Measurements from ENCODE around the gene RIPK3.

Gene RIPK3

DNA sequence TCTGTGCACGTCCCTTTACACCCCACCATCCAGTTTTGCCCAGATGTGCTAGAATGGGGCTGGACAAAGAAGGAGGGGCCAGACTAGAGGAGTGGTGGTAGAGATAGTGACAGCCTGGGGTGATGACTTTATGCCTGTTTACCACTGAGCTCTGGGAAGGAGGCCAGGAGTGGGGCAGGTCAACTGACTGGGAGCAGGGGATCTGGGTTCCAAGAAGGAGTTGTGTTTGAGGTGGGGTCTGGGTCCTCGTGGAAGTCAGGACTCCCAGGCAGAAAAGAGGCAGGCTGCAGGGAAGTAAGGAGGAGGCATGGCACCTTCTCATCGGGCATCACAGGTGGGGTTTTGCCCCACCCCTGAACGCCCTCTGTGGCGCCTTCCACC is 29.5 kb downstream of the RIPK3 start:
- H3K36me3 ChIP-seq (ENCODE audit: control insufficient read depth, insufficient read depth, low read length): peaks cover 32% of the 10 kb centered on the region
- H3K4me1 ChIP-seq (ENCODE audit: control insufficient read depth, insufficient read depth, low read length): no peaks in the 10 kb centered on the region
- H3K27me3 ChIP-seq (ENCODE audit: control insufficient read depth, insufficient read depth, low read length): no peaks in the 10 kb centered on the region; the same call in 1 of the 2 replicates
- no peak overlapping the region for H3K9ac ChIP-seq (ENCODE audit: low read depth, low read length)
- H3K27ac ChIP-seq (ENCODE audit: low read depth, low read length): no peak overlapping the region
- no peak overlapping the region for H3K4me3 ChIP-seq (ENCODE audit: low read depth, low read length)
- H3K9me3 ChIP-seq (ENCODE audit: control insufficient read depth, insufficient read depth, low read length): no peaks in the 10 kb centered on the region

DNA sequence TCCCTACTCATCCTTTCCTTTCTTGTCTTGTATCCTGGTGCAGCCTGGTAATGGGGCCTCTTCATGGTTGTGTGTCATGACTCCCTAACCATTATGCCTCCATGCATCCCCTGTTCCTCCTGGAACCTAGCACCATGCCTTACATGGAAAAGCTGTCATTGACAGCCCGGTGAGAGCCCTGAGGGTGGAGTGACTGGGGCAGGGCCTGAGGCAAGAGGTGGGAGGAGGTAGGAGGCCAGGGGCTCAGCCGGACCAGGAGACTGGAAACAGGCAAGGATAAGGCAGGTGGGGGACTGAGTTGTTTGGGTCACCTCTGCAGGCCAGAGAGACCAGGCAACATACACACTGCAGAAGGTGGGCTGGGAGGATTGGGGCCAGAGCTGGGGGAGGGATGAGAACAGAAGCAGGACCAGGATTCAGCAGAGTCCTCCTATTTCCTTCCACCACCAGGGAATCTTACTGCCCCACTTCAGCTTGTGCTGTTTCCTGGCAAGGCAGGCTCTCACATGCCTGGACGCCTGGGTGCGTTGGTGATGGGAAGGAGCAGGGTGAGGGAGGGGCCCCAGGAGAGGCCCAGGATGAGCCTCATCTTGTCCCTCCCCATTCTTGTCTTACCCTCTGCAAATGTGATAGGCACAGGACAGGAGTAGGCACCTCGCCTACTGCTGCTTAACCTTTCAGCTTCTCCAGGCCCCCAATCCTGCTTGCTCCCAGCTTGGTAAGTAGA is 30.1 kb downstream of the RIPK3 start, which contains the start of gene LTB4R2:
TSS of gene LTB4R2 (plus strand) at position 603 of the 727 bp plus-strand sequence. CDS start 525 bp downstream, outside the sequence.
- Histone ChIP-seq H3K27me3 (ENCODE audit: control insufficient read depth, insufficient read depth, low read length) (no peaks in the 10 kb centered on the region; the same call in 1 of the 2 replicates), H3K27ac (ENCODE audit: low read depth, low read length) (no peak within 1 kb of the TSS), H3K9ac (ENCODE audit: low read depth, low read length) (no peak within 1 kb of the TSS), H3K9me3 (ENCODE audit: control insufficient read depth, insufficient read depth, low read length) (no peaks in the 10 kb centered on the region), H3K36me3 (ENCODE audit: control insufficient read depth, insufficient read depth, low read length) (peaks cover 37% of the 10 kb centered on the region), H3K4me3 (ENCODE audit: low read depth, low read length) (no peak within 1 kb of the TSS), H3K4me1 (ENCODE audit: control insufficient read depth, insufficient read depth, low read length) (no peaks in the 10 kb centered on the region)

DNA sequence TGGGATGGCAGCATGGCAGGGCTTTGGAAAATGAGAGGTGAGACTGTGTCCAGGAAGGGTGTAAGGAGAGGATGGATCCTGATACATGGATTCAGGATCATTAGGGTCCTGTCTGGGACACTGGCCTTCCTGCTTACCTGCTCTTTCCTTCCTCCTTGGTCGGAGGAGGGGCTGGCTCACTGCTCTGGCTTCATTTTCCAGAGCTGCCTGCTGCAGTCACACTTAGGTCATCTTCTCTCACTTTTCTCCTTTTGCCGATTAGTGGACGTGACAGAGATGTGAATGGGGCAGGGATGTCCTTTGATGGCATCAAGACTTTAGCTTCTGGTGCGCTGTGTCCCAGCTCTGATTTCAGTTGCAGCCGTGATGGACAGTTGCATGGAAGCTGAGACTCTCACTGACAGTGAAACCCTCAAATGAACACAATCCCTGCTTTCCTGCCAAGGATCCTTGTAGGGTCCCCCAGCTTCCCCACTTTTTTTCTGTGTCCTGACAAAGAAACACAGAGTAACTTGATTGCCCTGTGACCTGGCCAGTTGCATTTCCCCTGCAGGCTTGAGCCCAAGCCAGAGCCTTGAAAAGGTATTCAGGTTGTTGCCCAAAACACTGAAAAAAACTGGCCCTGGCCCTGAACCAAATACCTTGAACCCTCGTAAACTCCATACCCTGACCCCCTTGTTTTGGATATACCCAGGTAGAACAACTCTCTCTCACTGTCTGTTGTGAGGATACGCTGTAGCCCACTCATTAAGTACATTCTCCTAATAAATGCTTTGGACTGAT is 31.3 kb downstream of the RIPK3 start:
- Histone ChIP-seq H3K9ac (ENCODE audit: low read depth, low read length) (no peak overlapping the region), H3K4me3 (ENCODE audit: low read depth, low read length) (no peak overlapping the region), H3K27ac (ENCODE audit: low read depth, low read length) (no peak overlapping the region), H3K9me3 (ENCODE audit: control insufficient read depth, insufficient read depth, low read length) (no peaks in the 10 kb centered on the region), H3K4me1 (ENCODE audit: control insufficient read depth, insufficient read depth, low read length) (no peaks in the 10 kb centered on the region), H3K27me3 (ENCODE audit: control insufficient read depth, insufficient read depth, low read length) (no peaks in the 10 kb centered on the region), H3K36me3 (ENCODE audit: control insufficient read depth, insufficient read depth, low read length) (peaks cover 49% of the 10 kb centered on the region)

DNA sequence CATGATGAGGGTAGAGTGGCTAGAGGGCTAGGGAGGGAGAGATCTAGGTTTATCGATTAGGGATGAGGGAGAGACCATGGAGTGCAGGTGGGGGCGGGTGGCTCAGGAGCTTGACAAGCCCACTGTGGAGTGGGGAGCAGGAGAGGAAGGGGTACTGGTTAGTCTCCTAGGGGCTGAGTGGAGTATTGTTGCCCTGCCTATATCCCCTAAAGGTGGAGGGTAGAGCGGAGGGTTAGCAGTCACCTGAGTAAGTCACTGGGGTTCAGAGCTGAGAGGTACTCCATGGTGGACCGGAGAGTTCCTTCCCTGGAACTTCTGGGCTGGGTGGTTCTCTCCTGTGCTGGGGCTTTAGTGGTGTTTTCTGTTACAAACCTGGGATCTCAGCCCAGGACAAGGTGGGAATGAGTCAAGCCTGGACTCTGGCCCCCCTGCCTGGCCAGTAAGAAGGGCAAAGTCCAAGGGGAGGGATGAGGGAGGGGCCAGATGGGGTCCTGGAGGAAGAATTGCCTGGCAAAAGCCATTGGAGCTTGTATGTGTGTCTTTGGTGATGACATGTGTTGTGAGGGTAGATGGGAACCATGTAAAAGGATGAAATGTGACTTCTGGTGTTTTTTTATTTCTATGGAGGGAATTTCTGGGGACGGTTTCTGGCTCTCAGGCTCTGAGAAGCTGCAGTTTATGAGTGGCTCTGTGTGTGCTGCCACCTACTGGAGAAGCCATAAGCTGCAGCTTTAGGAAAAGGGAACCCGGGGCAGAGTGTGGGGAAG is 32.0 kb downstream of the RIPK3 start, which contains the start of gene CIDEB:
TSS of gene CIDEB (minus strand) at position 403 of the 767 bp plus-strand sequence. CDS start at position 284, 119 bp downstream.
- Histone ChIP-seq H3K4me1 (ENCODE audit: control insufficient read depth, insufficient read depth, low read length) (no peaks in the 10 kb centered on the region), H3K4me3 (ENCODE audit: low read depth, low read length) (no peak within 1 kb of the TSS), H3K9me3 (ENCODE audit: control insufficient read depth, insufficient read depth, low read length) (no peaks in the 10 kb centered on the region), H3K9ac (ENCODE audit: low read depth, low read length) (no peak within 1 kb of the TSS), H3K27me3 (ENCODE audit: control insufficient read depth, insufficient read depth, low read length) (no peaks in the 10 kb centered on the region), H3K36me3 (ENCODE audit: control insufficient read depth, insufficient read depth, low read length) (peaks cover 57% of the 10 kb centered on the region), H3K27ac (ENCODE audit: low read depth, low read length) (peak within 1 kb of the TSS; percentile 48)

DNA sequence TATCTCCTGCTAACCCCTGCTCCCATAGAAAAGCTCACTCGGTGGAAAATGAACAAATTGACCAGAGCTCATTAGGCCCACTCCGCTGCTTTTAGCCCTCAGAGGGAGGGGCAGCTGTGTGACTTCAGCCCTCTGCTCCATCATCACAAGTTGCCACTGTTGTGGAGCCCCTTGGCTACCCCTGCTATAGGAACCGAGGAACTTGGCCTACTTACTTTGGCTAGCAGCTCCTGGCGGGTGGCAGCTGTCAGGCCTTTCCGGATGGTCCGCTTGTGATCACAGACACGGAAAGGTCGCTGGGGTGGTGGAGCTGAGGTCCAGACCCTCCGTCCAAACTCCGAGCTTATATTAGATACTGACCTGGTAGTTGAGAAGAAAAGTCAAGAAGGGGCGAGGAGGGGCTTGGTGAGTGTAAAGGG is 32.6 kb downstream of the RIPK3 start:
- peaks cover 63% of the 10 kb centered on the region for H3K36me3 ChIP-seq (ENCODE audit: control insufficient read depth, insufficient read depth, low read length)
- no peaks in the 10 kb centered on the region for H3K27me3 ChIP-seq (ENCODE audit: control insufficient read depth, insufficient read depth, low read length)
- H3K4me3 ChIP-seq (ENCODE audit: low read depth, low read length): no peak overlapping the region
- no peaks in the 10 kb centered on the region for H3K4me1 ChIP-seq (ENCODE audit: control insufficient read depth, insufficient read depth, low read length)
- H3K27ac ChIP-seq (ENCODE audit: low read depth, low read length): no peak overlapping the region
- H3K9me3 ChIP-seq (ENCODE audit: control insufficient read depth, insufficient read depth, low read length): no peaks in the 10 kb centered on the region
- no peak overlapping the region for H3K9ac ChIP-seq (ENCODE audit: low read depth, low read length)

DNA sequence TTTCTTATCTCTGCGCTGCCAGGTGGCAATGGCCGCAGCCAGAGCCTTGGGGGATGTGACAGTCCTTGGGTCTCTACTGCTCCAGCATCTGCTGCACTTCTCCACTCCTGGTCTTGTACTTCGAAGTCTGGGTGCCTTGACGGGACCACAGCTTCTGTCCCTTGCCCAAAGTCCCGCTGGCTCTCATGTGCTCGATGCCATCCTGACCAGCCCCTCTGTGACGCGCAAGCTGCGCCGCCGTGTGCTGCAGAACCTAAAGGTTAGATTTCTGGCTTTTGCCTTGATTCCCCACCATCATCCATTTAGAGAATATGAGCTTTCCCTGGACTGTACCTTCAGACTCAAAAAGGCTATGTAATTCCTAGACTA is 35.8 kb downstream of the RIPK3 start:
- Histone ChIP-seq H3K27me3 (ENCODE audit: control insufficient read depth, insufficient read depth, low read length) (no peaks in the 10 kb centered on the region), H3K4me3 (ENCODE audit: low read depth, low read length) (no peak overlapping the region), H3K27ac (ENCODE audit: low read depth, low read length) (no peak overlapping the region), H3K9me3 (ENCODE audit: control insufficient read depth, insufficient read depth, low read length) (no peaks in the 10 kb centered on the region), H3K9ac (ENCODE audit: low read depth, low read length) (no peak overlapping the region), H3K36me3 (ENCODE audit: control insufficient read depth, insufficient read depth, low read length) (peaks cover 70% of the 10 kb centered on the region), H3K4me1 (ENCODE audit: control insufficient read depth, insufficient read depth, low read length) (peaks cover 6% of the 10 kb centered on the region; the same call in 1 of the 2 replicates)

DNA sequence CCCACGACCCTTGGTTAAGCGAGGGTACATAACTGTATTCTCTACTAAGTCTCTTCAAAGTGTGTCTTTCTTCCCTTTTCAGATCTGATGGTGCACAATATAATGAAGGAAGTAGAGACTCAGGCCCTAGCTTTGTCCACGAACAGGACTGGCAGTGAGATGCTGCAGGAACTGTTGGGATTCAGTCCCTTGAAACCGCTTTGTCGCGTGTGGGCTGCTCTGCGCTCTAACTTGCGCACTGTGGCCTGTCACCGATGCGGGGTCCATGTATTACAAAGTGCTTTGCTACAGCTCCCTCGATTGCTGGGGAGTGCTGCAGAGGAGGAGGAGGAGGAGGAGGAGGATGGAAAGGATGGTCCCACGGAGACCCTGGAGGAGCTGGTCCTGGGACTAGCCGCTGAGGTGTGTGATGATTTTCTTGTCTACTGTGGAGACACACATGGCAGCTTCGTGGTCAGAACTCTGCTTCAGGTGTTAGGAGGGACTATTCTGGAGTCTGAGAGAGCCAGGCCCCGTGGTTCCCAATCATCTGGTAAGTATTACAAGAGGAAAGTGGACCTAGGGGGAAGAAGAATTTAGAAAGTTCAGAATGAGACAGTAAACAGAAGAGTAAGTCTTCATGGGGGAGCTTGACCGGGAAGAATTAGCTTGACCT is 39.3 kb downstream of the RIPK3 start:
- no peak overlapping the region for H3K27ac ChIP-seq (ENCODE audit: low read depth, low read length)
- no peaks in the 10 kb centered on the region for H3K9me3 ChIP-seq (ENCODE audit: control insufficient read depth, insufficient read depth, low read length)
- peak overlapping the region; percentile 92 for H3K4me3 ChIP-seq (ENCODE audit: low read depth, low read length)
- H3K9ac ChIP-seq (ENCODE audit: low read depth, low read length): peak overlapping the region; percentile 31; the same call in 1 of the 2 replicates
- peaks cover 53% of the 10 kb centered on the region for H3K36me3 ChIP-seq (ENCODE audit: control insufficient read depth, insufficient read depth, low read length)
- H3K4me1 ChIP-seq (ENCODE audit: control insufficient read depth, insufficient read depth, low read length): peaks cover 10% of the 10 kb centered on the region; the same call in 1 of the 2 replicates
- H3K27me3 ChIP-seq (ENCODE audit: control insufficient read depth, insufficient read depth, low read length): no peaks in the 10 kb centered on the region

DNA sequence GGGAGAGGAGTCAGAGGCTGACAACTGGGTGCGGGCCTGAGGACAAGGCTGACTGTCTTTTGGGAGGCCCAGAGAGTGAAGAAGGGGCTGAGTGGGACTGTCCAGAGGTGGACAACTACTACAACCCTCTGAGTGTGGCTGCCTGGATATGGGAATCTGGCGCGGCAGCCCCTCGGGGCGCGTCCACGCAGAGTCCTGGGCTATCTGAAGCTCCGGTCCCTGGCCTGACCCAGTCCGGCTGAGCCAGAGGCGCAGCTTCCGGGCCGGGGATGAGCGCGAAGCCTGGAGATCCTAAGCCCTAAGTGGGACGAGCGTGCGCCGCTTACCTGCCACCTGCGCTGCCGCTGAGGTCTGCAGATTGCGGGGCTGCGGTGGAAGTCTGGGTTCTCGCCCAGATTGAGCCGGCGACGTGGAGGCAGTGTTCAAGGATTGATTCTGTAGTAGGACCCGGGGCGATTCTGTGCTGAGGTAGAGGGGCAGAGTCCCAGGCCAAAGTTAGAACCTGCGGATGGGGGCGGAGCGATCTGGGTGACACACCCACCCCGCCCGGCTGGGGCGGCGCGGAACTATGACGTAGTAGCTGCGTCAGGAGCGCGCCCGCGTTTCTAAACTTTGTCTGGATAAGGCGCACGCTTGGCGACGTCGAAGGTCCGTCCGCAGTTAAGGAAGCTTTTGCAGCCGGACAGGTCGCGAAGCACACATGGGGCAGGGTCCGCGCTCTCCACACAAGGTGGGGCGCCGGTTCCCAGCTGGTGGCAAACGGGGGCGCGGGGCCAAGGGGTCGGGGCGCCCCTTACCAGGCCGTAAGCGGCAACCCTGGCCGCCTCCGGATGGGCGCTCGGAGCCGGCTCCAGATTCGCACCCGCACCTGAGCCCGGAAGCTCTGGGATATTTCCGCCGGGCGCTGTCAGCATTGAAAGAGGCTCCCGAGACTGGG is 40.3 kb downstream of the RIPK3 start, which contains the start of the genes DHRS1 and NOP9:
TSS of gene DHRS1 (minus strand) at position 526 of the 937 bp plus-strand sequence. CDS start 674 bp downstream, outside the sequence.
TSS of gene NOP9 (plus strand) at position 596 of the 937 bp plus-strand sequence. CDS start at position 701, 105 bp downstream.
- Histone ChIP-seq H3K4me1 (ENCODE audit: control insufficient read depth, insufficient read depth, low read length) (peaks cover 10% of the 10 kb centered on the region; the same call in 1 of the 2 replicates), H3K36me3 (ENCODE audit: control insufficient read depth, insufficient read depth, low read length) (peaks cover 48% of the 10 kb centered on the region), H3K27ac (ENCODE audit: low read depth, low read length) (peak within 1 kb of the TSS; percentile 79), H3K9me3 (ENCODE audit: control insufficient read depth, insufficient read depth, low read length) (no peaks in the 10 kb centered on the region), H3K9ac (ENCODE audit: low read depth, low read length) (peak within 1 kb of the TSS; percentile 70; the same call in 1 of the 2 replicates), H3K27me3 (ENCODE audit: control insufficient read depth, insufficient read depth, low read length) (no peaks in the 10 kb centered on the region), H3K4me3 (ENCODE audit: low read depth, low read length) (peak within 1 kb of the TSS; percentile 92)

DNA sequence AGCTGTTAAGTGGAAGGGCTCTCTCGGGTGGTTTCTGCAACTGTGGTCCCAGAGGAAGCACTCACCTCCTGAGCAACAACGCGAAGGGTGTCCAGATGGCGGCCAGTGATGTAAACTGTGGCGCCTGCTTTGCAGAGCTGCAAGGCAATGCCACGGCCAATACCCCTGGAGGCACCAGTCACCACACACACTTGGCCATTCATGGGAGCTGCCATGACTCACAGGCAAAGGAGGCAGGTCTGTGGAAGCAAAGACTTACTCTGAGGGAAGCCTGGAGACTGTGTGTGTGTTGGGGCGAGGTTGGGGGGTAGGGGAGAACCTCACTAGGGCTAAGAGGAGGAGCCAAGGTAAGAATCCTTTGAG is 40.9 kb downstream of the RIPK3 start:
- Histone ChIP-seq H3K4me1 (ENCODE audit: control insufficient read depth, insufficient read depth, low read length) (peaks cover 10% of the 10 kb centered on the region; the same call in 1 of the 2 replicates), H3K36me3 (ENCODE audit: control insufficient read depth, insufficient read depth, low read length) (peaks cover 43% of the 10 kb centered on the region), H3K27ac (ENCODE audit: low read depth, low read length) (peak overlapping the region; percentile 79), H3K9me3 (ENCODE audit: control insufficient read depth, insufficient read depth, low read length) (no peaks in the 10 kb centered on the region), H3K4me3 (ENCODE audit: low read depth, low read length) (peak overlapping the region; percentile 92), H3K27me3 (ENCODE audit: control insufficient read depth, insufficient read depth, low read length) (no peaks in the 10 kb centered on the region), H3K9ac (ENCODE audit: low read depth, low read length) (no peak overlapping the region; the same call in 1 of the 2 replicates)
